Suprapubic skin (tissue), 4 donors: ENCODE results near the gene TMEM62.

ENCODE experiments used
- CTCF ChIP-seq, 2 donors: fragments of 200-600 bp in 1 of 2; fragments of 450-650 bp in 1 of 2; sonication (generic) in 1 of 2; IDR thresholded peaks; one replicate each; pipeline ENCODE4 v1.5.1; 2016 to 2019; ENCODE audit warnings: antibody characterized with exemption in 2 of 2, mild to moderate bottlenecking in 1 of 2, moderate library complexity in 1 of 2
- EP300 ChIP-seq: sonication (generic); formaldehyde crosslinking; IDR thresholded peaks from one replicate; pipeline ENCODE4 v1.6.1; 2017; ENCODE audit warnings: antibody characterized with exemption
- POLR2A ChIP-seq, 2 donors: fragments of 450-650 bp; IDR thresholded peaks; one replicate each; pipeline ENCODE4 v1.6.1; 2017; ENCODE audit warnings: antibody characterized with exemption in 2 of 2, mild to moderate bottlenecking in 2 of 2, moderate library complexity in 2 of 2
- POLR2AphosphoS5 ChIP-seq, 3 donors: sonication (generic); formaldehyde crosslinking; IDR thresholded peaks; one replicate each; pipeline ENCODE4 v1.6.1; 2017; ENCODE audit warnings: antibody characterized with exemption in 3 of 3

- TF ChIP-seq POLR2AphosphoS5 (IDR thresholded peaks at IDR 0.05) (no peak), CTCF (IDR thresholded peaks at IDR 0.05) (no peak), POLR2A (IDR thresholded peaks at IDR 0.05) (no peak), EP300 (no peak)
Observed at GRCh38 chr15:43126356-43126755, 7.0 kb upstream of the TMEM62 start.
